ENCODE measurements around the gene CTLA4.

CTLA4 gene

DNA sequence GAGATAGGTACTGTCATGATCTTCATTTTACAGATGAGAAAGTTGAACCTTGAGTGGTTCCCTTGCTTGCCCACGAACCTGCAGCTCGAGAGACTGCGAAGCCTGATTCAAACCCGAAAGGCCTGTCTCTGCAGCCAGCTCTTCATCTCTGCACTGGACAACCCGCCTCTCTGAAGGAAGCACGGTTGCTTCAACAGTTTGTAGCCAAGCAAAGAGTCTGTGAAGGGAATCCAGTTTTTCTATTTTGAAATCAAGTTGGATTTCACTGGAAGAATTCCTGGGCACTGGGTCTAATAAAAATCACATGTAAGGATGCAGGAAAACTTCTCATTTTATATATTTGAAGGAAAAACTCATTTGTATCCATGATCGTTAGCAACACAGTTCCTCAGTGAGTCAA lies 47.7 kb downstream of the CTLA4 start:
- no peak overlapping the region for H3K27ac ChIP-seq (replicated peaks)
- TF ChIP-seq GABPA (IDR thresholded peaks at IDR 0.05; ENCODE audit: low read depth) (no peak), POLR2AphosphoS5 (IDR thresholded peaks at IDR 0.05; ENCODE audit: low read depth) (no peak), CTCF (IDR thresholded peaks at IDR 0.05; ENCODE audit: insufficient read depth, low read length) (no peak), SPI1 (IDR thresholded peaks at IDR 0.05; ENCODE audit: borderline replicate concordance, low read depth) (no peak)
- TF ChIP-seq, protein P1, sequence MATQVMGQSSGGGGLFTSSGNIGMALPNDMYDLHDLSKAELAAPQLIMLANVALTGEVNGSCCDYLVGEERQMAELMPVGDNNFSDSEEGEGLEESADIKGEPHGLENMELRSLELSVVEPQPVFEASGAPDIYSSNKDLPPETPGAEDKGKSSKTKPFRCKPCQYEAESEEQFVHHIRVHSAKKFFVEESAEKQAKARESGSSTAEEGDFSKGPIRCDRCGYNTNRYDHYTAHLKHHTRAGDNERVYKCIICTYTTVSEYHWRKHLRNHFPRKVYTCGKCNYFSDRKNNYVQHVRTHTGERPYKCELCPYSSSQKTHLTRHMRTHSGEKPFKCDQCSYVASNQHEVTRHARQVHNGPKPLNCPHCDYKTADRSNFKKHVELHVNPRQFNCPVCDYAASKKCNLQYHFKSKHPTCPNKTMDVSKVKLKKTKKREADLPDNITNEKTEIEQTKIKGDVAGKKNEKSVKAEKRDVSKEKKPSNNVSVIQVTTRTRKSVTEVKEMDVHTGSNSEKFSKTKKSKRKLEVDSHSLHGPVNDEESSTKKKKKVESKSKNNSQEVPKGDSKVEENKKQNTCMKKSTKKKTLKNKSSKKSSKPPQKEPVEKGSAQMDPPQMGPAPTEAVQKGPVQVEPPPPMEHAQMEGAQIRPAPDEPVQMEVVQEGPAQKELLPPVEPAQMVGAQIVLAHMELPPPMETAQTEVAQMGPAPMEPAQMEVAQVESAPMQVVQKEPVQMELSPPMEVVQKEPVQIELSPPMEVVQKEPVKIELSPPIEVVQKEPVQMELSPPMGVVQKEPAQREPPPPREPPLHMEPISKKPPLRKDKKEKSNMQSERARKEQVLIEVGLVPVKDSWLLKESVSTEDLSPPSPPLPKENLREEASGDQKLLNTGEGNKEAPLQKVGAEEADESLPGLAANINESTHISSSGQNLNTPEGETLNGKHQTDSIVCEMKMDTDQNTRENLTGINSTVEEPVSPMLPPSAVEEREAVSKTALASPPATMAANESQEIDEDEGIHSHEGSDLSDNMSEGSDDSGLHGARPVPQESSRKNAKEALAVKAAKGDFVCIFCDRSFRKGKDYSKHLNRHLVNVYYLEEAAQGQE (IDR thresholded peaks at IDR 0.05; ENCODE audit: insufficient replicate concordance, low read depth): no peak
- no peak for DNase-seq (ENCODE audit: low read depth in 1 of 2, low spot score in 1 of 2)
- H3K27me3 ChIP-seq (ENCODE audit: insufficient read depth, poor library complexity, severe bottlenecking): peaks cover 6% of the 10 kb centered on the region
- H3K4me3 ChIP-seq (replicated peaks; ENCODE audit: insufficient read depth, low read length): no peak overlapping the region

- peaks cover 6% of the 10 kb centered on the region for H3K27me3 ChIP-seq (ENCODE audit: insufficient read depth, poor library complexity, severe bottlenecking)
- DNase-seq (ENCODE audit: low read depth in 1 of 2, low spot score in 1 of 2): no peak
- TF ChIP-seq POLR2AphosphoS5 (IDR thresholded peaks at IDR 0.05; ENCODE audit: low read depth) (no peak), CTCF (IDR thresholded peaks at IDR 0.05; ENCODE audit: insufficient read depth, low read length) (no peak), SPI1 (IDR thresholded peaks at IDR 0.05; ENCODE audit: borderline replicate concordance, low read depth) (no peak), GABPA (IDR thresholded peaks at IDR 0.05; ENCODE audit: low read depth) (no peak)
- TF ChIP-seq, protein P1 (IDR thresholded peaks at IDR 0.05; ENCODE audit: insufficient replicate concordance, low read depth): no peak
Observed at GRCh38 chr2:203916756-203917155, 49.2 kb downstream of the CTLA4 start.

GRCh38 chr2:203918264-203918663 lies 50.7 kb downstream of the CTLA4 start:
- no peak for DNase-seq (ENCODE audit: low read depth in 1 of 2, low spot score in 1 of 2)
- TF ChIP-seq, protein P1 (IDR thresholded peaks at IDR 0.05; ENCODE audit: insufficient replicate concordance, low read depth): no peak
- TF ChIP-seq SPI1 (IDR thresholded peaks at IDR 0.05; ENCODE audit: borderline replicate concordance, low read depth) (no peak), POLR2AphosphoS5 (IDR thresholded peaks at IDR 0.05; ENCODE audit: low read depth) (no peak), CTCF (IDR thresholded peaks at IDR 0.05; ENCODE audit: insufficient read depth, low read length) (no peak), GABPA (IDR thresholded peaks at IDR 0.05; ENCODE audit: low read depth) (no peak)
- H3K27ac ChIP-seq (replicated peaks): no peak overlapping the region
- peaks cover 6% of the 10 kb centered on the region for H3K27me3 ChIP-seq (ENCODE audit: insufficient read depth, poor library complexity, severe bottlenecking)
- H3K4me3 ChIP-seq (replicated peaks; ENCODE audit: insufficient read depth, low read length): no peak overlapping the region

More at GRCh38 chr2:203916756-203917155, 49.2 kb downstream of the CTLA4 start:
- H3K4me3 ChIP-seq (replicated peaks; ENCODE audit: insufficient read depth, low read length): no peak overlapping the region
- H3K27ac ChIP-seq (replicated peaks): no peak overlapping the region
